HG02885 (cell line): ENCODE data around the gene MAST4.
A peak's percentile ranks its signal among the peaks of the same experiment; 100 is the strongest.

ENCODE experiments used
- ATAC-seq: cut with Tn5 transposase; IDR thresholded peaks from one replicate; pipeline ENCODE4 v1.9.1; 2021; ENCODE audit warnings: mild to moderate bottlenecking; ENCODE audit not compliant: unreplicated experiment, poor library complexity

MAST4 gene

GRCh38 chr5:66931651-66932050 lies 335.5 kb downstream of the MAST4 start:
- no peak for ATAC-seq

- no peak for ATAC-seq
Observed at GRCh38 chr5:66932457-66932856, 336.3 kb downstream of the MAST4 start.

GRCh38 chr5:66933066-66933465 lies 336.9 kb downstream of the MAST4 start:
- no peak for ATAC-seq

GRCh38 chr5:66939094-66939493 lies 342.9 kb downstream of the MAST4 start:
- ATAC-seq = no peak

GRCh38 chr5:66945389-66946349 lies 349.5 kb downstream of the MAST4 start:
- ATAC-seq = peak; percentile 98

- ATAC-seq = no peak
Observed at GRCh38 chr5:66947458-66947857, 351.3 kb downstream of the MAST4 start.

GRCh38 chr5:66949066-66949465 lies 352.9 kb downstream of the MAST4 start:
- no peak for ATAC-seq

GRCh38 chr5:66952153-66952552 lies 356.0 kb downstream of the MAST4 start:
- ATAC-seq = no peak

- no peak for ATAC-seq
Observed at GRCh38 chr5:66956439-66956838, 360.2 kb downstream of the MAST4 start.

- ATAC-seq = no peak
Observed at GRCh38 chr5:66958201-66958979, 362.2 kb downstream of the MAST4 start.

GRCh38 chr5:66958980-66959641 lies 362.9 kb downstream of the MAST4 start:
- no peak for ATAC-seq

- ATAC-seq = no peak
Observed at GRCh38 chr5:66959653-66960052, 363.5 kb downstream of the MAST4 start.

- no peak for ATAC-seq
Observed at GRCh38 chr5:66960369-66961137, 364.4 kb downstream of the MAST4 start.

- no peak for ATAC-seq
Observed at GRCh38 chr5:66963559-66963971, 367.4 kb downstream of the MAST4 start.

- no peak for ATAC-seq
Observed at GRCh38 chr5:66966439-66966838, 370.2 kb downstream of the MAST4 start.

GRCh38 chr5:66967102-66967501 lies 370.9 kb downstream of the MAST4 start:
- ATAC-seq = no peak

- ATAC-seq = no peak
Observed at GRCh38 chr5:66967826-66968262, 371.7 kb downstream of the MAST4 start.

GRCh38 chr5:66969484-66969883 lies 373.3 kb downstream of the MAST4 start:
- no peak for ATAC-seq

- no peak for ATAC-seq
Observed at GRCh38 chr5:66969963-66970362, 373.8 kb downstream of the MAST4 start.

GRCh38 chr5:66972004-66972403 lies 375.8 kb downstream of the MAST4 start:
- ATAC-seq = no peak
